HG03439 (cell line): ENCODE measurements around the gene ATXN1.

Source experiments
- ATAC-seq: cut with Tn5 transposase; IDR thresholded peaks from one replicate; pipeline ENCODE4 v1.9.1; 2021; ENCODE audit warnings: mild to moderate bottlenecking, moderate library complexity; ENCODE audit not compliant: unreplicated experiment

Gene ATXN1

DNA sequence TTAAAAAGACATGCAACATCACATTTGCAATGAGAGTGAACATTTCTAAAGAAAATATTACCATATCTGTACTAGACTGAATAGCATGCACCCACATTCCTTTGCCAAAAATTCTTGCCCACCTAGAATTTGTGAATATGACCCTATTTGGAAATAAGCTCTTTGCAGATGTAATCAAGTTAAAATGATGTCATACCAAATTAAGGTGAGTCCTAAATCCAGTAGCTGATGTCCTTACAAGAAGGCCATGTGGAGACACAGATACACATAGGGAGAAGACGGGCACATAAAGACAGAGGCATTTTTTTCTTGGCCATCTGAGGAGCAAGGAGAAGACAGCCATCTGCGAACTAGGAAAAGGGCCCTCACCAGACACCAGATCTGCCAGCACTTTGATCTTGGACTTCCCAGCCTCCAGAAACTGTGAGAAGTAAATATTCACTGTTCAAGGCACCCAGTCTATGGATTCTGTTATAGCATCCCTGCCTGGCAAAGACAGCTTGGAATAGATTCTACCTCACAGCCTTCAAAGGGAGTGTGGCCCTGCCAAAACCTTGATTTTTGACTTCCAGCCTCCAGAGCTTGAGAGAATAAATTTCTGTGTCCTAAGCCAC, 22.8 kb upstream of the ATXN1 start:
- ATAC-seq, result no peak

DNA sequence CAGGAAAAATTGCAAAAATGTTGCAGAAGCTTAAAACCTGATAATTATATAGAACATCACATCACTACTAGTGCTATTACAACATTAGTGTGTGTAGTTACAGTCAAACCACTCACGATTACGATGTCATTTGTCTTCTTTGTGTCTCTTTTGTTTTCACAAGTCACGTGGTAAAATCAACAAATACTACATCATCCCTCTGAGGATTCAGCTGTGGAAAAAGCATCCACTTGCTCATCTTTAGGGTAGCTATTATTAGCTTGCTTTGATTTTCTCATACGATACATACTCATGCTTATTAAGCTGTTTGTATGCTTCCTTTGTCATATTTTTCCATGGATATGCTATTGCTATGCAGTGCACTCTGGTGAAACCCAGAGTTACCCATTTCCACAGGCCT, 22.2 kb upstream of the ATXN1 start:
- ATAC-seq, result no peak

DNA sequence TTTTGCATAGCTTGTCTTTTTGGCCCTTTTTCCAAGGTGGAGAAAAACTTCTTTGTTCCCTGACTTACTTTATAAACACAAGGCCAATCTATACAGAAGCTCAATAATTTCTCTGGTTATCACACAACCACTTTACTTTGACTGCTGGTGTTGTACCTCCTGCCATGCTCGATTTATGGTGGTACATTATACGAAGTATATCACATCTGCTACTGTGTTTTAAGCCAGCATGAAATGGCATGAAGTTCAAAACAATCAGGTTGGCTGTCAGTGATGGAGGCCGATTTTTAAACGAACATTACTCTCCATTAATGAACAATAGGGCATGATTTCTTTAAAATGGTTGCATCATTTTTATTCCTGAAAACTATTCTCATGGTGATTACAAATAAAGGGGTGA, 21.0 kb upstream of the ATXN1 start:
- no peak for ATAC-seq

DNA sequence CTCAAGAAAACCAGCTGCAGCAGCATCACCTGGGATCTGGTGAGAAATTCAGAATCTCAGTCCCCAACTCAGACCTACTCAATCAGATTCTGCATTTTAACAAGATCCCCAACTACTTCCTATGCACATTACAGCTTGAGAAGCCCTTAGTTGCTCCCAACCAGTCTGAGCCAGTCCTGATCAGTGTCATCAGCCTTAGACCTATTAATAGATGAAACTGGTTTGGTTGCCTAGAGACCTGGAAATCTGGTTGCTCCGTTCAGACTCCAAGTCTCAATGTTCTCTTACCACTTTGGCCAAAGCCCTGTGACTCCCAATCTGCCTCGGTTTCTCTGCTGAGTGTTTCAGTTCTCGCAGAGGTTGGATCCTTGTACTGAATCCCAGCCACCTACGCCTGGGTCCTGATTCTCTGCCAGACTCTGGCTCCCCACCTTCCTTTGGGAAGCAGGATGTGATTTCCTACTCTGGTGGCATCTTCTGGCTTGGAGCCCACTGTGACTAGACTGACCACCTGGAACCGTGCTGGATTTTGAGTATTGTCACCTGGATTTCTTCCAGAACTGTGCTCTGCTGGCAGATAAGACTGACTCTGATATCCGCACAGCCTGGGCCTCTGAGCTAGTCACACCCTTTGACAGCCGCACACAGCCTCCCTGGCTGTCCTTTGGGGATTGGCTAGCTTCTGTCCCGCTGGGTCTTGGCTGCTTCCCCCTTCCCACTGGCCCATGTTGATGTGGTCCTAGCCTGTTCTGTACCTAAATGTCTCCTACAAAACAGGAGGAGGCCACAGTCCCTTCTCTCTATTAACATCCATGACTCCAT, 20.3 kb upstream of the ATXN1 start:
- ATAC-seq, result no peak

DNA sequence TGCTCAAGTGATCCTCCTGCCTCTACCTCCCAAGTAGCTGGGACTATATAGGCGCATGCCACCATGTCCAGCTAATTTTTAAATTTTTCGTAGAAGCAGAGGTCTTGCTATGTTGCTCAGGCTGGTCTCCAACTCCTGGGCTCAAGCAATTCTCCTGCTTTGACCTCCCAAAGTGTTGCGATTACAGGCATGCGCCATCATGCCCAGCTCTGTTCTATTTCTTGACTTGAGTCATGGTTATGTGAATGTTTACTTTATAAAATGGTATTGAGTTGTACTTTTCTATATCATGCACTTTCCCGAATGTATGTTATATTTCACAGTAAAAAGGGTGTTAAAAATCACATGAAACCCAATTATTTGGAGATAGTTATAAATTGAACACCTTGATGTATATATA, 17.3 kb upstream of the ATXN1 start:
- ATAC-seq, result no peak

DNA sequence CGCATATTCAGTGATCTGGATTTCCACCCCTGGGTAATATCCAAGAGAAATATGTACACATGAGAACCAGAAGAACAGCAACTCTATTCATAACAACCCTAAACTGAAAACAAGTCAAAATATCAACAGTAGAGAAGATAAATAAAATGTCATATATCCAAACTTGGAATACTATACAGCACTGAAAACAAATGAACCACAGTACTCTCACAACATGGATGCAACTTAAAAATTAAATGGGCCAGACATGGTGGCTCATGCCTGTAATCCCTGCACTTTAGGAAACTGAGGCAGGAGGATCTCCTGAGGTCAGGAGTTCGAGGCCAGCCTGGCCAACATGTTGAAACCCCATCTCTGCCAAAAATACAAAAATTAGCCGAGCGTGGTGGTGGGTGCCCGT, 16.5 kb upstream of the ATXN1 start:
- no peak for ATAC-seq

DNA sequence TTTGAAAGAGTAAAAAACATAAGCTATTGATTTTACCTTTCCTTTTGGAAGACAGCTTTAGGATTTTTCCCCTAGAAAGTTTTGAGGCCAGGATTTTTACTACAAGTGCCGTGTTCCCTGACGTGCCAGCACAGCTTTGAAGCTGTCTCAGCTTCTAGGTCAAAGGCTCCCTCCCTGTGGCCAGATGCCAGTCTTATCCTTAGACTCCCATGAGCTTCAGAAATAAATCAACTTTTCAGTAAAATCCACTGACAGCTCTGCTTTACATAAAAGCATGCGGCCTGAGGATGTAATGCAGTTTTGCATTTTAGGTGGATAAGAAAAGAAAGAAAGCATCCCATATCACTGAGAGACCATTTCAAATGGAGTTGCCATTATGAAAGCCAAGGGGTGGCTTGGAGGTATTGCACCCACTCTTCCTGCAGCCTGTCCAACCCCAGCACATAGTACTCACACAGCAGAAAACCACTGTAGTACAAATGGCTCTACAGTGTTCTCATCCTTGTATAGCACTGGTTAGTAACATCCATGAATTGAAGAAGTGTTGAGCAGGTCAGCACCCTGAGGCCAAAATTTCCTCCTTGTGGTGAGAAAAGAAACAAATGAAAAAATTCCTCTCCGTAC, 15.2 kb upstream of the ATXN1 start:
- ATAC-seq, result no peak

DNA sequence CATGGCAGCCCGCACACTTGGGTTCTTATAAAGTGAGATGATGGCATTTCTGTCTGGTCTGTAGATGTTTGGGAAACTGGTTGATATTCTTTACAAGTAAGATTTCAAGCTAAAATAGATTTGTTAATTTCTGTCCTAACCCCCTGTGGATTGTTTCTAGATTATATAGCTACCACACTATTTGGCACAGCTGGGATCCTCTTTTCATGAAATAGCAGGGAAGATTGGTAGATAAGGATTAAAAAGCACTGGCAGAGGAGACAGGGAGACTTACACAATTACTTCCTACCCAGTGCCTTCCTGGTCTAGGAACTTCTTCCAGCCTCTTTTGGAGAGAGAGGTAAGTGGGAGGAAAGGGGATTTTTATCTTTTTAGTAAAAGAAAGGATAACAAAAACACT, 13.2 kb upstream of the ATXN1 start:
- no peak for ATAC-seq

DNA sequence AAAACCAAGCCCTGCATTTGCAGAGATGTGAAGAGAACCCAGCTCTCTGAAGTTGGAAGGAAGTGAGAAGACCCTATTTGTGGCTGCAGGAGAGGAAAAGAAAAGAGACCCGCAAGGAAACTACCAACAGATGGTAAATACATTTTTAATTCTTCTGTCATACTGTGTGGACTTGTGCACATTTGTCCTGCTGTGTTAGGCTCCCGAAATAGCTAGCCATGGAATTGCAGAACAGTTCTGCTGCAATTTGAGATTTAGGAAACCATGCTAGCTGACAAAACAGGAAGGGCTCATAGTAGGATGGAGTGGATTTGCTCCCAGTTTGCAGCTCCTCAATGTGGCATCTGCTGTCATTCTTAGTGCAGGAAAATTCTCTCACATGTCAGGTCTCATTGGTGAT, 12.1 kb upstream of the ATXN1 start:
- ATAC-seq, result no peak

DNA sequence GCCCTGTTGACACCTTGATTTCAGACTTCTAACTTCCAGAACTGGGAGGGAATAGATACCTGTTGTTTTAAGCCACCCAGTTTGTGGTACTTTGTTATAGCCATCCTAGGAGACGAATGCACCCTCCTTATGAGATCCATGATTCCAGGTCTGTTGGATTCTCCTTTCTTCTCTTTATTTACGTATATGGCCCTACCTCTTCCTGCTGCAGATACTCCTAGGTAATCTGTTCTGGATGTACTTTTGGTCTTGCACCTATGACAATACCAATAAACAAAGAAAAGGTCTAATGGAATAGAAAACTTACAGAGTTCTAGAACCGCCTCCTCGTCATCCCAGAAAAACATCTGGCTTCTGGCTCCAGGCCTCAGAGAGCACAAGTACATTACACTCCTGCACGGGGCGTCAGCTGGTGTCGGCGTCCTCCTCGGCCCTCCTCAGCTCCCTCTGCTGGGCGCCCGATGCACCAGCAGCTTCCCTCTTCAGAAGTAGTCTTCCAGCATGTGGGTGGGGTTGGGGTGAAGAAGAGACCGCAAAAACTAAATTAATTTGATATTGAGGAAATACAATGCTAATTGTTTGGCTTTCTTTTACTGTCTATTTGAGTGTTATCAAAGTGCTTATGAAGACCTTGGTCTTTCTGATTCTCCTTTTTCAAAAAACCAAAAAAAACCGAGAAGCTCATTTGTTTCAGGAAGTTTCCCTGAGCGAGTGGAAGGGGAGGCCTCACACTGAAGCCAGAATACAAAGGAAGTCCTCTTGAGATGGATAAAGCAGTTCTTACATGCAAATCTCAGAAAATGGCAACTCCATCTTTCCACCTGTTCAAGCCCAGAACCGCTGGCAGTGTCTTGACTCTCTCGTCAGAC, 9.7 kb upstream of the ATXN1 start:
- peak; percentile 78 for ATAC-seq

DNA sequence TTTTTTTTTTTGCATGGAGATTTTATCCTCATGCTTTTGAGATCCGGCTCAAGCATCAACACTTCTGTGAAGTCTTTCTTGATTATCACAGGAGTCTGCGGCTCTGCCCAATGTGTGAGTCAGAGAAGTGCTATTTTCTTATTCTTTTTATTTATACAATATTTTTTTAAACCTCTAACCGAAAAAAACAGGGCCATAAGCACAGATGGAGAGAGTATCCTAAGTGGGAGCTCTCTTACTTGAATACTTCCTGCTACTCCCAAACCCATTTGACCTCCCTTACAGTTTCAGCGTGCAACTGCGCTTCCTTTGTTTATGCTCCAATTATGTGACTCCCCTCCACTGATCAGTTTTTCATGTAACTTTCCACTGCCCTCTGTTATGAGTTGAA, 8.7 kb upstream of the ATXN1 start:
- no peak for ATAC-seq

DNA sequence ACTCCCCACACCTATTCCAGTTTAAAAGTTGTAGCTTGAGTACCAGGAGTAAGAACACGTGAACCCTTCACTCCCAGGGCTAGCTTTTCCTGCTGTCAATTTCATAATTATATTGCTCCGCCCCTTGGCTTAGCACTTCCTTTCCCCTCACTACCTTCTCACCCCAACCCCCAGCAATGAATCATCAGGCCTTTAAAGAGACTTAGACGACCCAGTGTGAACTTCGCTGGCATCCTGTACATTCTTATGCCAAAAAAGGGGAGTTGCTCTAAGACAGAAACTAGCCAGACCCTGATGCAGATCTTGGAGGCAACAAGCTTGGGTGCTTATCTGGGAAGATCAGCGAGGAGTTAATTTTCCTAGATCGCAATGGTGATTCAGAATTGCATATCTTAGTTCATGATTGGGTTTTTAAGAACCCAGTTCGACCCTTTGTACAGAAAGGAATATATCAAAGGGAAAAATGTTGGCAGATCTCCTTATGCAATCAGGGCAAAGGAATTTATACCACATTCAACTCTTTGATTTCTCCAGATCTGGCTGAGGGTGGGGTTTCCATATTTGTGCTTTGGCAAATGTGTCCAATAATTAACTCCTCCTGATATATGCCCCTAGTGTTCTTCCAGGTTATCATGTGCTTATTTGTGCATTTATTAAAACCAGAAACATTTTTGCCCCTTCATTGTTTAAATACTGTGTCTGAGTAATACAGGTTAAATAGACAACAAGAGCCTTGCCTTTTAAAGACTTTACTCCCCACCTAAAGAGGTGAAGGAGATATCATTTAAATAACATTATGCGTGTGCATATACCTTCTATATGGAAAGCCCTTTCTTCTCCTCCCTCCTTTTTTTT, 8.1 kb upstream of the ATXN1 start:
- ATAC-seq, result no peak

DNA sequence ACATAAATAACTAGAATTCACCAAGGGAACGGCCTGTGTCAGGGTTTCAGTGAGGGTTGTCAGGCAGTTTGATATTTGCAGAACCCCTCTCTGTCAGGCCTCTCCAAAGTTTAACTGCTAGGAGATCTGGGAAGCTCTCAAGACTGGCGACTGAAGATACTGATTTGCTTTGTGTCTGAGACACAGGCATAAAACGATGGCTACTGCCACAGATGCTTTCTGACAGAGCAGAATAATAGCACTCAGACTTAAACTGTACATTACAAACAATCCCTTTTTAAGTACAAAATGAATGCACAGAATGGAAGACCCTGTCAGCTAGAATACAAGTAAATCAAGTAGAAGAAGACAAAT, 7.2 kb upstream of the ATXN1 start:
- ATAC-seq, result no peak

DNA sequence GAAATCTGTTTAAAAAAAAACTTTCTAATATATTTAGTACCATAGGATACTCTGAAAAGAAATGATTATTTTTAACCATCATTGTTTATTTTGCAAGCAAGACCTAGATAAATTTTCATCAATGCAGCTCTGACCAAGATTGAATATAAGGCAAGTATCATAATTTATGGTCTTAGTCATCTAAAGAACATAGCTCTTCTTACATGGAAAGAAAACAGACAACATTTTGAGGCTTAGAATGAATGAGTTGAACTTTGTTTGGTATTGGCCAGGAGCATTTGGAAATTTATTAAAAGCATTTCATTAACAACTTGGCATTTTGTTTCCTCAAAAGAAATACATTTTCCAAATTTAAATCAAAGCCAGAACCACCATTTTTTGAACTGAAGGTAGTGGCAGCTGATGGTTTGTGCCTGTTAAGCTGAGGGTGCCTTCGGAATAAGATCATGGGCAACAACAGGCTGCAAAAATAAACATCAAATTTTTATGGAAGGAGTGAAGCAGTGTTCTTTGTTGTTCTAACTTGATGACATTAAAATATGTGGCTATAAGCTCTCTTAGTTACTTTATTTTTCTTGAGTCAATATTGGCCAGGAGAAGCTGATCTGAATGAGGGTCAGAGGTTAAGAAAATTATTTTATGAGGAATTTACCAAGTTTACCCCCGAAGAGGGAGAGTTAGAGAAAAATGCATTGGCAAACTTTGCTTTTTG, 6.7 kb upstream of the ATXN1 start:
- no peak for ATAC-seq

DNA sequence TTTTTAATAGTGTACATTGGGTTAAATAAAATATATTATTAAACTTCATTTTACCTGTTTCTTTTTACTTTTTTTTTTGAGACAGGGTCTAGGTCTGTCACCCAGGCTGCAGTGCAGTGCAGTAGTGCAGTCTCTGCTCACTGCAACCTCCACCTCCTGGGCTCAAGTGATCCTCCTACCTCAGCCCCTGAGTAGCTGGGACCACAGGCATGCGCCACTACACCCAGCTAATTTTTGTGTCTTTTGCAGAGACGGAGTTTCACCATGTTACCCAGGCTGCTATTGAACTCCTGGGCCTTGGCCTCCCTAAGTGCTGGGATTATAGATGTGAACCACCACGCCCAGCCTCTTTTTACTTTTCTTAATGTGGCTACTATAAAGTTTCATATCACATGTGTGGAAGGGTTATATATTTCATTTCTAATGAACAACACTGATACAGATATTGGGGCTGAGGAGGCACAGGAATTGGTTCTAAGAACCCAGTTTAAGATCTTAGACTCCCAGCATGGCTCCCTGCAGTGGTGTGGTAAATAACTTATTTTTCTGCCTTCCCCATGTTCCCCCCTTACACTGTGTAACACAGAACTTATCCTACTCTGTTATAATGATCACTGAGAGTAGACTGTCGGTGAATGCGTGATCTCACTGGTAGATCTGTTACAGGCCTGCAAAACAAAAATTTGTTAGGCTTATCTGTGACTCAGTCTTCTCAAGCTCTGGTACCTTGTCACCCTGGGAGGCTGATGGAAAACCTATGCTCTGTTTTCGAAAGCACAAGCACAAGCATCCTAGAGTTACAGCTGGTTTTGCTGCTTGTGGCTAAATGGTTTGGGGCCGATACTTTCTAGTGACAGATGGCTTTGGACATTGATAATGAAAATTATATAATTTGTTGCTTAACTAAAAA, 5.8 kb upstream of the ATXN1 start:
- ATAC-seq, result no peak

DNA sequence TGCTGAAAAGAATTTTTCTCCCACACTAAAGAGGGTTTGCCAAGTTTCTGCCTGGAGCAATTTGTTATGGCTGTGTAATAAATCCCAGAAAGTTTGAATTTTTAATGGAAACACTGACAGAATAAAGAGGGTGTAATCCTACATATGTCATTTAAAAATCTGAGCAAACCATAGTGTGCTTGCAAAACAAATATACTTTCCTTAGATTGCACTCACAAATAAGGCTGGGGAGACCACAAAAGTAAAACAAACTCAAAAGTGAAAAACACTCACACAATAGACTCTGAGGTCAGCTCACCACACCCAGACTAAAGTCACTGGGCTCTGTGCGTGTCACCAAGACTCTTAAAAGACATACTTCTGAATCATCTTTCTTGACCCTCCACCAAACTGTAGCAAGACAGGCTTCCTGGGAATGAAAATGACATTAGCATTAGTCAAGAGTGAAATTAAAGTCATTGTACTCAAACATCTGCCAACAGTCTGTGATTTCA, 4.8 kb upstream of the ATXN1 start:
- ATAC-seq, result no peak

DNA sequence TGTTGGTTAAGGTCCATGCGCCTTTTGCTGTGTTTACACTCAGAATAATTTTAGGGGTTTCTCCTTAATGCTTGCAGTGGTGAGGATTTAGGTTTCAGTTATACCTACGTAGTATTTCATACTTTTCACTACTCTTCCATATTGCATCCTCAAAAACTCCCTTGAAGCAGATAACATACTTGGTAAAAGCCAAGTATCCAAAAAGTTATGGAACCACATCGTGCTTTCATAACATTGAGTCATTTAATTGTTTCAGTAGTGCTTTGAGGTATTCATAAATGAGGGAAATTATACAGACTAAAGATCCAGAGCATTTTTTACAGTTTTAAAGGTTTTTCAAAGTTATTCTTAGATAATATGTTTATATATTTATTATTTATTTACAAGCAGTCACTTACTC, 4.0 kb upstream of the ATXN1 start:
- no peak for ATAC-seq

DNA sequence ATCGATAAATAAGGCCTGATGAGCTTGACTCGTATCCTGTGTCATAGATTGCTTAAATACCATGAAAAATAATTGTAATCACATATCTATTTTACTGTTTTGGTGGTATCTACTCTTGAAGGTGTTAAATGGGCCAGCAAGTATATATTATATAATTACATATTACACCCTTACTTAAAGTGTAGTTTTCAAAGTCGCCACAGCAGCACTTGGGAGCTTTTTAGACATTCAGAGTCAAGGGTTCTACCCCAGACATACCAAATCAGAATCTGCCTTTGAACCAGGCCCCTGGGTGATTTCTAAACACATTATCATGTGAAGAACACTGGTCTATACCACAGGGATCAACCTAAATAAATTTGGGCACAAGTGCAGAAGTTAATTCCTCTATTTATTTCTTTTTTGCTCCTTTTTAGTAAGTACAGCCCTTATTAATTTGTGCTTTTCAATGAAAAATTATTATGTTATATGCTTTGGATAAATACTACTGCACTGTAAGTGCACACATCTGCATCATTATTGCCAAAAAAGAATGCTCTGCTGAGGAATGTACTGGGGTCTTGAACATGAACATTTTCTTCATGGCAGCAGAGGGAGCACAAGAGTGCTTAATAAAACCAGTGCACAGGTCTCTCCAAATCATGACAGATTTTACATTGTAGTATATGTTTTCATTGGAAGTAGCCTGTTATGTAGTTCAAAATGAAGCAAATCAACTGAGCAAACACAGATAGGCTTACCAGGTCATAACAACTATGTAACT, 3.1 kb upstream of the ATXN1 start:
- ATAC-seq, result no peak
